ENCODE measurements around the gene SAP30BP. TPM values are rescaled to one million over a fixed set of nuclear protein-coding genes. Genes with fewer than 3 reads are reported as not detected.

The SAP30BP gene
- total and polyA plus RNA-seq, 2 donors (not counting 3 experiments of a cell fraction or from before 2014, with no cell fraction given) = 116 to 151 TPM

DNA sequence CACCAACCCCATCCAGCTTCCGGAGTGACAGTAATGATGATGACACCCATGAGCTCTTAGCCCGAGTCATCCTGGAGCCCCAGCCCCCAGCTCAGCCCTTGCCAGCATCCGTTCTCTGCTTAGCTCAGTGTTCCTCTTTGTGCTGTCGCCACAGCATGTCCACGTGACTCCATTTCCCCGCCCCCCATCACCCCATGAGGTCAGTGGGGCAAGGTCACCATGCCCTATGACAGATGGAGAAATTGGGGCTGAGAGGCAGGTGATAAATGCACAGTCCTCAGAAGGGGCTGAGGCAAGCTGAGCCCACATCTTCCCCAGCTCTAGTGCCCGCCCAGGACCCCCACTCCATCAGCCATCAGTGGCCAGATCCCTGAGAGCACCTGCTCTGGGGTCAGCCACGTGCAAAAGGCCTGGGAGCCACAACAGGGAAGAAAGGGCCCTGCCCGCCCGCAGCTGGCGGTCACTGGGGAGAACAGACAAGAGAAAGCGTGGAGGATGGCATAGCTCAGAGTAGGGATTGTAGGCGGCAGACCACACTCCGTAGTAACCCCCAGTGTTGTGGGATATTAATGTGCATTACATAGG, 71.2 kb downstream of the SAP30BP start:
- Histone ChIP-seq H3K4me3 (replicated peaks in 1 of 3; ENCODE audit: insufficient read depth in 1 of 3, low read depth in 1 of 3, low read length in 3 of 3) (no peak overlapping the region), H3K4me2 (ENCODE audit: insufficient read depth, low read length) (no peak overlapping the region), H4K20me1 (replicated peaks; ENCODE audit: control insufficient read depth, extremely low read depth, insufficient read depth, low read length) (no peaks in the 10 kb centered on the region), H3K27ac (ENCODE audit: insufficient read depth, low read depth, low read length) (no peak overlapping the region), H3K9me3 (replicated peaks; ENCODE audit: control insufficient read depth, insufficient read depth, low read length) (no peaks in the 10 kb centered on the region), H3K36me3 (ENCODE audit: control insufficient read depth in 2 of 2, extremely low read depth in 1 of 2, insufficient read depth in 2 of 2, low read length in 2 of 2) (no peaks in the 10 kb centered on the region), H2AFZ (ENCODE audit: low read depth, low read length) (no peak overlapping the region), H3K4me1 (ENCODE audit: control insufficient read depth, extremely low read depth, insufficient read depth, low read length) (no peaks in the 10 kb centered on the region), H3K9me1 (replicated peaks; ENCODE audit: control insufficient read depth, extremely low read depth, insufficient read depth, low read length) (no peaks in the 10 kb centered on the region), H3K79me2 (ENCODE audit: control insufficient read depth, insufficient read depth, low read length) (no peaks in the 10 kb centered on the region), H3K9ac (replicated peaks; ENCODE audit: extremely low read depth, insufficient read depth, low read length) (no peak overlapping the region), H3K27me3 (ENCODE audit: control insufficient read depth in 2 of 2, insufficient read depth in 2 of 2, low read length in 2 of 2) (no peaks in the 10 kb centered on the region)
- BruUV-seq (replicated peaks) = no TSS peak
- dilution Hi-C loops (cut with MboI; ENCODE audit: extremely low pct_ligation_motif_present, low sequenced_read_pairs) (no loop called here), intact Hi-C loops (cut with micrococcal nuclease) (no loop called here)
- ChIA-PET CTCF (interaction anchor here (1.0 to 5.9 kb wide), 12 partner anchors 9 to 123 kb away, joined by 3 to 35 read pairs (median 6); partner anchors contain the start of gene SMIM5), POLR2A (interaction anchor here (1.2 kb wide), 1 partner anchor 71 kb away, joined by 3 read pairs; the partner anchor contains the start of genes RECQL5 and SAP30BP)
- FAIRE-seq (no peak), DNase-seq (ENCODE audit: low read depth, low spot score) (no peak)
- TF ChIP-seq POLR2AphosphoS5 (IDR thresholded peaks at IDR 0.05; ENCODE audit: insufficient read depth, low read depth, low read length) (no peak), GATA2 (IDR thresholded peaks at IDR 0.05; ENCODE audit: insufficient read depth, insufficient read length, low read depth, low read length) (no peak), MYC (IDR thresholded peaks at IDR 0.05; ENCODE audit: low read depth, low read length) (no peak), EZH2 (IDR thresholded peaks at IDR 0.05; ENCODE audit: borderline replicate concordance, low read depth, low read length, severe bottlenecking) (no peak), FOS (IDR thresholded peaks at IDR 0.05; ENCODE audit: borderline replicate concordance, insufficient read depth, low read length) (no peak), JUN (IDR thresholded peaks at IDR 0.05; ENCODE audit: borderline replicate concordance, insufficient read depth, insufficient read length, low read depth) (no peak), POLR2A (IDR thresholded peaks at IDR 0.05; ENCODE audit: low read depth, low read length) (no peak)
- TF ChIP-seq, protein P1, sequence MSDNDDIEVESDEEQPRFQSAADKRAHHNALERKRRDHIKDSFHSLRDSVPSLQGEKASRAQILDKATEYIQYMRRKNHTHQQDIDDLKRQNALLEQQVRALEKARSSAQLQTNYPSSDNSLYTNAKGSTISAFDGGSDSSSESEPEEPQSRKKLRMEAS (IDR thresholded peaks at IDR 0.05; ENCODE audit: insufficient read depth, insufficient read length) = no peak
- TF ChIP-seq, protein P2, sequence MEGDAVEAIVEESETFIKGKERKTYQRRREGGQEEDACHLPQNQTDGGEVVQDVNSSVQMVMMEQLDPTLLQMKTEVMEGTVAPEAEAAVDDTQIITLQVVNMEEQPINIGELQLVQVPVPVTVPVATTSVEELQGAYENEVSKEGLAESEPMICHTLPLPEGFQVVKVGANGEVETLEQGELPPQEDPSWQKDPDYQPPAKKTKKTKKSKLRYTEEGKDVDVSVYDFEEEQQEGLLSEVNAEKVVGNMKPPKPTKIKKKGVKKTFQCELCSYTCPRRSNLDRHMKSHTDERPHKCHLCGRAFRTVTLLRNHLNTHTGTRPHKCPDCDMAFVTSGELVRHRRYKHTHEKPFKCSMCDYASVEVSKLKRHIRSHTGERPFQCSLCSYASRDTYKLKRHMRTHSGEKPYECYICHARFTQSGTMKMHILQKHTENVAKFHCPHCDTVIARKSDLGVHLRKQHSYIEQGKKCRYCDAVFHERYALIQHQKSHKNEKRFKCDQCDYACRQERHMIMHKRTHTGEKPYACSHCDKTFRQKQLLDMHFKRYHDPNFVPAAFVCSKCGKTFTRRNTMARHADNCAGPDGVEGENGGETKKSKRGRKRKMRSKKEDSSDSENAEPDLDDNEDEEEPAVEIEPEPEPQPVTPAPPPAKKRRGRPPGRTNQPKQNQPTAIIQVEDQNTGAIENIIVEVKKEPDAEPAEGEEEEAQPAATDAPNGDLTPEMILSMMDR (IDR thresholded peaks at IDR 0.05; ENCODE audit: extremely low read depth in 1 of 2, insufficient read depth in 1 of 2, low read depth in 1 of 2, low read length in 2 of 2) = no peak

Measured in endothelial cell of umbilical vein (primary cell).